GM19468 (cell line): ENCODE results near the gene FAM47B.

Experiments used
- ATAC-seq: cut with Tn5 transposase; IDR thresholded peaks from one replicate; pipeline ENCODE4 v1.9.1; 2021; ENCODE audit warnings: mild to moderate bottlenecking, moderate library complexity, moderate number of reproducible peaks; ENCODE audit not compliant: unreplicated experiment; ENCODE audit errors: extremely low read depth

The FAM47B gene

DNA sequence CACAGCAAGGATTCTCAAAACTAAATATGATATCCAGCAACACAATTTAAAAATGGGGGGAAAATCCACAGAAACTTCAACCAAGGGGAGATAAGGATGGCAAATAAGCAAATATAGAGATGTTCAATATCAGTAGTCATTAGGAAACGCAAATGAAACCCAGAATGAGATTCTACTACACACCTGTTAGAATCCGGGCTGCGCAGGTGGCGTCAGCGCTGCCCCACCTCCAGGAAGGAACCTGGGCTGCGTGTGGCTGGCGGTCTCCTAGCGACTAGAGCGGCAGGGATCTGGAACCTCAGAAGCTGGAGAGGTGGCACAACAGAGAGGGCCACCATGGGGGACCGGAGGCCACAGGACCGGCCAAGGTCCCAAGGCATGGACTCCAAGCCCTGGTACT is at the start of gene FAM47B:
TSS of gene FAM47B (plus strand) at position 301 of the 400 bp plus-strand sequence. CDS start at position 337, 36 bp downstream.
- ATAC-seq: no peak

DNA sequence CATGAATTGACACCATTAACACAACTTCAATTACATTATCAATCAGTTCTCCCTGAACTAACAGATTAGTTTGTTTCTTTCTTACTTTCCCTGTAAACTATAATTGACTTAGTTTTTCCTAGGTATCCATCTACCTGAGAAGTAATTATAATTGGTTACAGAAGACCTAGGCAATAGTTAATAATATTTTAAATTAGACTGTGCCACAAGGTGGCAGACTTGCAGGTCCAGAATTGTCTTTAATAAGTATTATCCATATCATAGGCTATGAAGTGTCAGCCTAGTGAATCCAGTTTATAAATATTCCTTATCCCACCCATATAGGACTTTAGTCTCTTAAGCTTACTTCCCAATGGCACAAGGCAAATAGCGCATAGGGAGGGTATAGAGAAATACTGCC is 48.9 kb upstream of the FAM47B start:
- ATAC-seq: no peak

DNA sequence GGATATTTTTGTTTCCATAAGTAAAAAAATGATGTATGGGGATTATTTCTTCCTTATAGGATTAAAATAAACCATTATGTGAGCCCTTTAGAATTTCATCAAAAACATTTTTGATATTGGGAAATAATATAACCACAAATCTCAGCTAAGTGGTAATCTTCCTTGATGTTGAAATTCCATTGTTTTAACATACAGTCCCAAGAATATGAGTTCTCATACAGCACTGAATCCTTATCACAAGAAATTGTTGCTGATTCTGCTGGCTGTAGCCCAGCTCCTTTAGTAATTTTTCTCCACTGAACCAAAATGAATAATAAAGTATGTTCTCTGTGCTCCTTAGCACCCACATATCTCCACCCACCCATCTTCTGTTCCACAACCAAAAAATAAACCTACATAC is 41.9 kb upstream of the FAM47B start:
- ATAC-seq: no peak

DNA sequence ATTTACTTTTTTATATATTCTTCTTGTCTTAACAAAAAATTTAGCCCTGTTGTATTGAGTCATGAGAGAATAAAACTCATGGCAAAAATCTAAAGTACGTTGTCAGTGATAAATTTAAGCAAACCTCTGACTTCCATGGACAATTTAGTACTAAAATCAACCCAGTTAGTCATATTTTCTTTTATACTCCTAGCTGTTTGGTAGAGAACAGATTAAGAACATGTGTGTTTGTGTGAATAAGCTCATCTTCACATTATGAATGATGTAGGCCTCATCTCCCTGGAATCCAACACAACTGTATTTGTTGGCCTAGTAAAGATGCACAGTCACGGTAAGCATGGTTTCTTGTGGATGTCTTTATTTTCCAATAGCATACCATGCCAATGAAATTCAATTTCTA is 40.8 kb upstream of the FAM47B start:
- no peak for ATAC-seq

DNA sequence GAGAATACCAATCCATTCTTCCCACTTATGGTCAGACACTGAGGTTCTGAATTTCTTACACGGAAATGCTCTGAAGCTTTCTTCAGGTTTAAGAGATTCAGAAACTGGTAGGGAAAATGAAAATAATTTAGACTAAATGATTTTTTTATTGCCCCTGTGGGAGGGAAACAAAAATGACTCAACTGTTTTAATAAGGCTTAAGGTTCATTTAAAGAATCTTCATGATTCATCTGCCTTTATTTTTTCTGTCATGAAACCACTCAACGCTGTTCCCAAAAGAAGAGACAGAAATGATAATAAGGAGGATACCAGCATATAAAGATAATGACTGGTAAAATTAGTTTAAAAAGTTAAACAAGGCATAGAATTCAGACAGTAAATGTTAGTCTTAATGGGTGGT is 39.3 kb upstream of the FAM47B start:
- no peak for ATAC-seq

DNA sequence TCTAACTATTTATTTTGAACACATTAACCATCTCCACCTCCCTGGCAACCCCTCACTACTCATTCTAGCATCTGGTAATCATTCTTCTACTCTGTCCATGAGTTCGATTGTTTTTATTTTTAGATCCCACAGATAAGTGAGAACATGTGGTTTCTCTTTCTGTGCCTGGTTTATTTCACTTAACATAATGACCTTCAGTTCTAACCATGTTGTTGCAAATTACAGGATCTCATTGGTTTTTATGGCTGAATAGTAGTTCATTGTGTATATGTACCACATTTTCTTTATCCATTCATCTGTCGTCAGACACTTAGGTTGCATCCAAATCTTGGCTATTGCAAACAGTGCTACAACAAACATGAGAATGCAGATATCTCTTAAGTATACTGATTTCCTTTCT is 33.4 kb upstream of the FAM47B start:
- no peak for ATAC-seq

DNA sequence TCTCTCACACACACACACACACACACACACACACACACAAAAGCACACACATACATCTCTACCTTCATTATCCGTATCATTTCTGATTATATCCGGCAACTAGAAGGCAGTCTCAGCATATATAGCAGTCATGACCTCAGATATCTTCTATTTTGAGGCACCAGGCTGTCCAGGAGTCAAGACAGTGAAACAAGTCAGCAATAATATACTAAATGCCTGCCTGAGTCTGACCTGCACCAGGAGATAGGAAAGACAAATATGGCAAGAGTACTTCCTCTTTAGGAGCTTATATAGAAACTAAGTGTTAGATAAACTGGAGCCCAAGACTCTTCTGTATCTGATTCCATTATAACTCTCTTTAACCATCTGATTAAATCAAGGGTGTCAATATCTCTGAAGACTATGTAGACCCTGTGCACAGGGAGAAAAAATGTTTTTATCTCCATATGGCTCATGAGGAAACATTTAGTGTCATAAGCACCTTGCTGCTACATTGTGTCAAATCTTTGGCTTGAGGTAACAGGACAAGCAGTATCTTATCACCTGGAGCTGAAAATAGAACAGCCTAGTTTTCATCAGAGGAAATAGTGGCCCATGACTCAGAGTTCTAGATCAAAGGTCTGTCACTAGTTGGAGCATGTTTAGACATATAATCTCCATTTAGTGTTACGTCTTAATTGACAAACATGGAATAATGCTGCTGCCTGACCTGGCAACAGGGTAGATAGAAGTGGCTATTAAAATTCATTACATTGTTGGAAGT is 27.0 kb upstream of the FAM47B start:
- ATAC-seq: no peak

DNA sequence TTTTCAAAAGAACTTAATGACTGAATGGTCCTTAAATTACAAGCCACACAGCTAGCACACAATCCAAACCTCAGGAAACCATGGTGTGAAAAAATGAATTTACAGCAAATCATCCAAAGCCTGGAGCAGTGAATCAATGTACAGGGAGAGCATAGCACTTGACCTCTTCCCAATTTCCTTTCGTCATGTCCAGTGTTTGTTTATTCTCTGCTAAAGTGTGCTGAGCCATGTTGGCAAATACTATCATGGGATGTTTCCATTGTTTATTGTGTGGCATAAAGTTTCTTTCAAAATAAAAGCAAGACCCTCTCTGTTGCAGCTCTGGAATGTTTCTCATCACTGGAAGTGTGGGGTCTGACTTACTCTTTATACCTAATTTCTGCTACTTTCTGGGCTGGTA is 25.4 kb upstream of the FAM47B start:
- no peak for ATAC-seq

DNA sequence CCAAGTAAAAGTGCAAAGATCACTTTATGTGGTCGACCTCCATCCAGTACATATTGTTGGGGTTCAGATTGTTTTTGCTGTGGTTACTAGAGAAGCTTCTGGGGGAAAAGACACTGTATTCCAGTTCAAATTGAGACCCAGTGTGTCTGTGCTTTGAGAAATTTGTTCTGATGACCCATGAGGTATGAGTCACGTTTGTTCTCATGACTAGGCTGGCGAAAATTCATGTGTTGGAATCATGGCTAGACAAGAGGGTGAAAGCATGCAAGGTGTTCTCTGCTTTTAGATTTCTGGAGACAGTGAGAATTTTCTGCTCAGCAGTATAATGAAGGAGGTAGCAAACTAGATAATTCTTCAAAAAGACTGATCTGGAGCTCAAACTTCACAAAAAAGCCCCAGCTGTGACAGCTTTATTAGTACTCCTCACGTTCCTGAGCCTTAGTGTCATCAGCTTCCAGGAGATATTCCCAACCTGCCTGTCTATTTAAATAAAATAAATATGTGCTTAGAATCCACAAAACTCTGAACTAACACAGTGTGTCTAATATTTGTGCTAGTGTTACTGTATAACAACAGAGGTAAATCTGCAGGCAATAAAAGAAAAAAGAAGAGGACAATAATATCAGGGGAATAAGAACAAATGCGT is 24.4 kb upstream of the FAM47B start:
- no peak for ATAC-seq

DNA sequence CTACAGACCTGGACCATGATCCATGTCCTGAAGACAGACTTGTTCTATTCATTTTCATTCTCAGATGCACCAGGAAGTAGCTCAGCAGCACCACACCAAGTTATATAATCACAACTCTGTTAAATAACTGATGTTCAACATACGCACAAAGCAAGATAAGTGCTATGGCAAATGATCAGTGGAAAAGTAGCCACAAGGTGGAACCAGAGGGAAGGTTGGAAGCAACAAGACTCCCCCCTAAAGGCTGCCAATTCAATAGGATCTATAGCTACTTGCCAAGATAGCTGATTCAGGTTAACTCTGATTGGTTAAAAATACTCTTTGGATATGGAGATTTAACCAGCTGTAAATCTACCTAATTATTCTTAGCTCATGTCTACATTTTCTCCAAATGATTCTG is 23.7 kb upstream of the FAM47B start:
- ATAC-seq: no peak

DNA sequence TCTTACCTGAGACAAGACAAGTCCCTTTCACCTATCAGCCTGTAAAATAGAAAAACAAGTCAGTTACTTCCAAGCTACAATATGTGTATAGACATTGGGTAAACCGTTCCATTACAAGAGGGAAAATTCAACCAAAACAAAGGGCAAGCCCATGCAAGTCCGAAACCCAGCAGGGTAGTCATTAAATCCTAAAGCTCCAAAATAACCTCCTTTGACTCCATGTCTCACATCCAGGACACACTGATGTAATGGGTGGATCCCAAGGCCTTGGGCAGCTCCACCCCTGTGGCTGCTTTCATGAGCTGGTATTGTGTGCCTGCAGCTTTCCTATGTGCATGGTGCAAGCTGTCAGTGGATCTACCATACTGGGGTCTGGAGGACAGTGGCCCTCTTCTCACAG is 14.7 kb upstream of the FAM47B start:
- no peak for ATAC-seq

DNA sequence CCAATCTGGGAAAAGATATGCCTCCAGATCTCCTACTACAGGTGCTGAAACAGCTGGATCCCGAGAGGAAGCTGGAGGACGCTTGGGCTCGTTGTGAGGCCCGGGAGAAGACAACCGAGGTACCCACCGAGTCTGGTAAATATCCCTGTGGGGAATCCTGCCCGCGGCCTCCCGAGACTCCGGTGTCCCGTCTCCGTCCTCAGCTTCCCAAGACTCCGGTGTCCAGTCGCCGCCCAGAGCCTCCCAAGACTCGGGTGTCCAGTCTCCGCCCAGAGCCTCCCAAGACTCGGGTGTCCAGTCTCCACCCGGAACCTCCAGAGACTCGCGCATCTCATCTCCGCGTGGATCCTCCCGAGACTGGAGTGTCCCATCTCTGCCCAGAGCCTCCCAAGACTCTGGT is 639 bp downstream of the FAM47B start:
- ATAC-seq: no peak

DNA sequence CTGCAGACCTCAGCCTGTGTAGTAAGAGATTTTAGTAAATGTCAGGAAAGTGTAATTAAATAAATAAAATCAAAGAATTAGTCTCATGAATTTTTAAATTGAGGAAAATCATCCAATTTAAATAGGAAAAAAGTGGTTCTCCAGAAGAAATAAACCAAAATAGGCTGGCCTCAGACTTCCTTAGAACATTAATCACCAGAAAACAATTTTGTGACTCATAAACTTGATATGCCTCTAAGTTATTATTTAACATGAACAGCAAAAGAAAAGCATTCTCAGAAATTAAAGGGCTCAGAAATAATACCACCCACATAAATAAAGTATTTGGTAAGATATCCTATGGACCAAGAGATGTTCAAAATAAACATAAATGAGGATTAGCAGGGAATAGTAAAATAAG is 14.3 kb downstream of the FAM47B start:
- ATAC-seq: no peak

DNA sequence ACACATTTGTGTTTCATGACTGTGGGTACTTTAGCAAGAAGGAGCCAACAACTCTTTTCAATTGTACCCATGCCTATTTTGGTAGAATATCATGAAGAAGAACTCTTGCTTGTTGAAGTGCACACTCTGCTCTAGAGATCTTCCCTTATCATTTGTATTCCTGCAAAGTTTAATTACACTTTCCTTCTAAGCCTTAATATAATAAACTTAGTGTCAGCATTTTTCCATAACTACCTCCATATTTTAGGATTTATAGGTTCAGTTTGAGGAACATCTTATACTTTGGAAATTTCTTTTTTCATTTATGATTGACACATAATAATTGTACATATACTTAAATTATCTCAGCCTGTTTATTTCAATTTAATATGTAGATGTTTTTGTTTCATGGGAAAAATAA is 19.1 kb downstream of the FAM47B start:
- no peak for ATAC-seq

DNA sequence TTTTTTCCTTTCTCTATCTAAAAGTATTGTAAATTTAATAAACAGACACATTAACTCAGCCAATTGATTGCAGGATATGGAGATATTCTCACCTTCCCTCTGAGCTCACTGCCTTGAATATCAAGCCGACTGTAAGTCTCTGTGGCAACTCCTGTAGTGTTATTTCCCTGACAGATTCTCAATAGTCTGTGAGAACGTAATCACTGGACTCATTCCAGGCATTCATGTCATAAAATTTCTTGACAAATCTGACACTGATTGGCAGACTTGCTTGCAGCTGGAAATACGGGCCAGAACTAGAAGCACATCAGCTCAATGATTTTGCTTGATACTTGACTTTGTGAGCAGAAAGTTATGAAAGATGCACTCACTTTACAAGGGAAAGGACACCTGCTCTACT is 29.6 kb downstream of the FAM47B start:
- ATAC-seq: no peak

DNA sequence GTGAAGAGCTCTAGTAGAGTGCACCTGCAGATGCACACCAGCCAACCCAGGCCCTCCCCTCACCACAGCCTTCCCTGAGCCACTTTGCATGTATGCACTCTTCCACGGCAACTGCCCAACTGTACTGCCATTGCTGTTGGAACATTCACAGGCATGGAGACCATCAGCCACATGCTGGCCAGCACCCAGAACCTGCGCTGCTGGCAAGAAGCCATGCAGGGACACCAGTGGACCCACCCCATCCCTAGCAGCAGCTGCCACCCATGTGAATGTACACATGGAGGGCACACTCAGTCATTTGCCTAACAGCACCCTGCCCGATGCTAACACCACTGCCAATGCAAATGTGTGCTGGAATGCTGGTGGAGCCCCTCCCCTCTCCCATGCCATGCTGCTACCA is 35.6 kb downstream of the FAM47B start:
- no peak for ATAC-seq

DNA sequence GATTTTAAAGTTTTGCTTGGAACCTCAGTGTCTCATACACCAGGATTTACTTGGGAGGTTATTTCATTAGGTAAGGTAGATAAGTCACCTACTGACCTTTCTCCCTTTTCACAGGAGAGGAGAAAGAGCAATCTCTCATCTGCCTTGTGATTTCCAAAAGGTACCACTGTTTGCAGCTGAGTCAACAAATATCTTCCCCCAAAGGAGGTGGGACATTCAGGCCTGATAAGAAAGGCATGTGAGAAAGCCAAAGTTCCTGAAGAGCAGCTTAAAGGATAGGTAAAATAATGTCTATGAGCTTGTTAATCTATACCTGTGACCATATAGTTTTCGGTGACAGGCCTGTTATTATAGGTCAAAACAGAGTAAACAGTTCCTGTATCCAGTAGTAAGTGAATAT is 45.0 kb downstream of the FAM47B start:
- ATAC-seq: no peak
